Hematopoietic multipotent progenitor cell treated with erythropoietin and hydrocortisone succinate and interleukin-3 and kit ligand, for 6 days (in vitro differentiated cells): ENCODE measurements around the gene ZNF18.

ENCODE experiments used
- DNase-seq: peaks from one replicate; pipeline ENCODE4 v3.0.0-alpha.2; 2015

ZNF18 gene, protein sequence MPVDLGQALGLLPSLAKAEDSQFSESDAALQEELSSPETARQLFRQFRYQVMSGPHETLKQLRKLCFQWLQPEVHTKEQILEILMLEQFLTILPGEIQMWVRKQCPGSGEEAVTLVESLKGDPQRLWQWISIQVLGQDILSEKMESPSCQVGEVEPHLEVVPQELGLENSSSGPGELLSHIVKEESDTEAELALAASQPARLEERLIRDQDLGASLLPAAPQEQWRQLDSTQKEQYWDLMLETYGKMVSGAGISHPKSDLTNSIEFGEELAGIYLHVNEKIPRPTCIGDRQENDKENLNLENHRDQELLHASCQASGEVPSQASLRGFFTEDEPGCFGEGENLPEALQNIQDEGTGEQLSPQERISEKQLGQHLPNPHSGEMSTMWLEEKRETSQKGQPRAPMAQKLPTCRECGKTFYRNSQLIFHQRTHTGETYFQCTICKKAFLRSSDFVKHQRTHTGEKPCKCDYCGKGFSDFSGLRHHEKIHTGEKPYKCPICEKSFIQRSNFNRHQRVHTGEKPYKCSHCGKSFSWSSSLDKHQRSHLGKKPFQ

DNA sequence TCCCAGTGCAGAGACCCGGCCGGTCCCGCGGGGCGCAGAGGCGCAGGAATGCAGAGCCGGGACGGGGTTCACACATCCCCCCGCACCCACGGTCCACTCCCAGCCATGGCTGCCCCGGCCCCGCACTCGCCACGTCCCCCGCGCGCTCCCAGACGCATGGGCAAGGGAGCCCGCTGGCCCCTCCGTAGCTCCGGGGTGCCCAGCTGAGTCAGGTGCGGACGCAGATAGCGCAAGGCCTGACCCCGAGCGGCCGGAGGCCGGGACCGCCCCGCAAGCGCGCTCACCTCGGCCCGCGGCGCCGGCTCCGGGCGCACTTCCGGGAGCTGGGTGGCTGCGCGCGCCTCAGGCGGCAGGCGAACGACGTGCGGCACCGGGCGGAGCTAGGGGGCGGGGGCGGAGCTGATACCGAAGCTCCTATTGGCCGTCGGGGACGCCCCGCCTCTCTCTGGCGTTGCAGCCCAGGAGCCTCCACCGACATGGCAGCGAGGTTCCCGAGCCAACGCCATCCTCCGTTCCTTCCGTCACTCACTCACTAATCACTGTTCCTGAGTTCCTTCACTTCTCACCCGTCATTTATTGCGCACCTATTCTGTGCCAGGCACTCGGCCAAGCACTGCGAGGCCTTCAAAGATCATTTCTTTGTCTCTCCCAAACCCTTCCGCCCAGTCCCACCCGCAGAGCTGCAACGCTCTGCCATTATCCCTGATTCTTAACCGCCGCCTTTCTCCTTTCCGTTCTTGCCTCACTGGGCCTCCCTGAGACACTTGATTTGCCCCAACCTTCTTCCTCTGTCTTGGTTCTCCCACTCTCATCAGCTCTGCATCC is at the start of gene ZNF18:
TSS of gene ZNF18 (minus strand) at position 329 of the 825 bp plus-strand sequence. CDS start 4,646 bp downstream, outside the sequence.
- DNase-seq: peak; percentile 97

DNA sequence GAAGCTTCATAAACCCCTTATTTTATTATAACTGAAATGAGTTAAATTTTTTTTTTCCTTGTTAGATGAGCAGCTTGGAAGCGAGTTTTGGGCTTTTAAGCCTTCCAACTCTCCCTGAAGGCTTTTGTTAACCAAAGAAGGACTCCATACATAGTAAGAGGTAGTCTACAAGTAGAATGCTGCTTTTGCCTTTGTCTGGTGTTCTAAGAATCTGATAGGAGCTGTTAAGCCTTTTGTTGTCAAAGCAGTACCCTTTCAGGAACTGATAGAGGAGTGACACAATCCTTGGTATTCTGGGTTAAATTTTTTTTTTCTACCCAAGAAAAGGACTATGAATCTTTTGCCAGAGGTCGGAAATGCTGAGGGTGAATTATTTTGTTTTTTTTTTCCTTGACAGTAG is 49.5 kb upstream of the ZNF18 start:
- peak; percentile 66 for DNase-seq

DNA sequence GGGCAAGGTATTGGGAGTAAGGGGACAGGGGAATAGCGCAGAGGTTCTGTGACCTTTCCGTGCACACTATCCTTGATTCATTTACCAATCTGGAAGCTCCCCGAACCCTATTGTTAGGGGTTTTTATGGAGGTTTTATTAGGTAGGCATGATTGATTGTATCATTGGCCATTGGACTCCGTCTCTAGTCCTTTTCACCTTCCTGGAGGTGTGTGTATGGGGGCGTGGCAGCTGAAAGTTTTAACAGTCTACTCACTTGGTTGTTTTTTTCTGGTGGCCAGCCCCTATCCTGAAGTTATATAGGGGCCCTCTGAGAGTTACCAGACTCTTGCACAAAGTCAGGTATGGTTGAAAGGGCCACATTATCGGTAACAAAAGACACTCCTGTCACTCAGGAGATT is 46.4 kb upstream of the ZNF18 start:
- DNase-seq: no peak

DNA sequence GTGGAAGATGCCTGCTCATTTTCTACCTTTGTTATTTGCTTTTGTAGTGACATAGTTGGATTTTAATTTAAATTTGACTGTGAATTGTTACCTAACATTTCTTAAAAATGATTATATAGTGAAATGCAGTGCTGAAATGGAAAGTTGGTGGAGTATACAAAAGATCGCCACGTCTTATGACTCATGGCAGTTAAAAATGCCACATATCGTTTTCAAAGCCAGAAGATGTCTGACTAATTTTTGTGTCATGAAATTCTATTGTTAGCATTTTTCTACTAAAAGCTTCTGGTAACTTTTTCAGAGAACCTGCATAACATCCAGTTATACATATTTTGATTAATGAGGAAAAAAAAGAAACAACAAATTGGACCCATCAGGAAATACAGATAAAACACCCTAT is 44.0 kb upstream of the ZNF18 start:
- no peak for DNase-seq

DNA sequence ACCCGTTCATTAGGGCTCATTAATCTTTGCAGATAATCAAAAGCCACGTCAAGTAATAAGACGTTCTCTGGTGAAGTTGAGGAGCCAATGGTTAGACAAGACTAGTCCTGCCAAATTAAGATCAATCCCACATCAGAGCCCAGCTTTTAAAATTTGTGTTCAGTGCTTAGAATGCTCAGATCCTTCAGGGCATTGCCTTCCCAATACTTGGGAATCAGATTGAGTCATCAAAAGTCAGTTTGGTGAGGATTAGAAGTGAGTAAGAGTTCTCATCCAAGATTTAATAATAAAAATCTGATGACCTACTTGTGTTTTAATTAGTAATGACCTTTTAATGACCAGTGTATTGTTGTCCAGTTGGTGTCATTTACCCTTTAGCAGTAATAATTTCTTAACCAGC is 43.2 kb upstream of the ZNF18 start:
- DNase-seq: no peak

DNA sequence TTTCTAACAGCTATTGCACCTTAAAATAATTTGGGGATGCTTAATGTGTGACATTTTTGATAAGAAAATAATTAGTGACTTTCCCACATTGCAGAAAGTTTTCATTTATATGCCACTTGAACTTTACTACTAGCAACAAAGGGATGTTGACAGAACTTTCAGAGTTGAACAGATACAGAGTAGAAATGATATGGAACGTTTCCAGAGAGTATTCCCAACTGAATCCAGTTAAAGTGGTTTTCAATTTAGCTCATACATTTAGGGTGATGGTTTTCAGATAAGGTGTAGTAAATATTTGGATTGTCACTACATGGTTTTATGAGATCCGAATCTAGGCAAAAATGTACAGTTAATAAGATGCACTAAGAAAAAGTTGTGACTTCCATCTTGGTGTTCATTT is 40.7 kb upstream of the ZNF18 start:
- DNase-seq: no peak

DNA sequence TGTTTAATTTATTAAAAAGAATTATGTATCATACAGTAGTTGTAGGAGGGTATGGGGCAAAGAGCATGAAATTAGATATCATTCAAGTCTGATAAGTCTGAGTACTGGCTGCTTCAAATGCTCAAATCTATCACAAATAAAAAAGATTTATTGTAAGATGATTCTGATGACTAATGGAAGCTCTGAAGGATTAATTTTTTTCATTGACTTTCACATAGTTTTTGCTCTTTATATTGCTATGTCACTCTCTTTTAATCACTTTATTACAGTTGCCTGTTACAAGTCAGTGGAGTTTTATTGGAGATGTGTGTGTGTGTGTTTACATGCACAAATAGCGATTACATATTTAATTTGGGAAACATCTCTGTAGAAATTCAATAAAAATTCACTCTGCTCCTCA is 38.4 kb upstream of the ZNF18 start:
- DNase-seq: no peak

DNA sequence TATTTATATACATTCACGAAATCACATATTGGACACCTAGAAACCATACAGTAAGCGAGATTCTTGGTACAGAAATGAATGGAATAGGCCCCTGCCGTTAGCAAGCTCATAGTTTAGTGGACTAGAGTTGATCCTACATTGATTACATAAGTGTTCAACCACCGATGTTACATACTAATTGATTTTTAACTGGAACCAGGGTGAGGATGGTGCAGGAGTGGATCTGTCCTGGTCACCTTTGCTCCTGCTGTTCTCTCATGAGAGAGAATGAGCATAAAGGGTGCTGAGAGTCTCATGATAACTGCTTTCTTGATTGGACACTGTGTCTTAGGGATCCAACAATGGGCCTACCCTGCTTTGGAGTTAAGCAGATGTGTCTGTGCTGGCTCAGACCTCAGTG is 37.3 kb upstream of the ZNF18 start:
- no peak for DNase-seq

DNA sequence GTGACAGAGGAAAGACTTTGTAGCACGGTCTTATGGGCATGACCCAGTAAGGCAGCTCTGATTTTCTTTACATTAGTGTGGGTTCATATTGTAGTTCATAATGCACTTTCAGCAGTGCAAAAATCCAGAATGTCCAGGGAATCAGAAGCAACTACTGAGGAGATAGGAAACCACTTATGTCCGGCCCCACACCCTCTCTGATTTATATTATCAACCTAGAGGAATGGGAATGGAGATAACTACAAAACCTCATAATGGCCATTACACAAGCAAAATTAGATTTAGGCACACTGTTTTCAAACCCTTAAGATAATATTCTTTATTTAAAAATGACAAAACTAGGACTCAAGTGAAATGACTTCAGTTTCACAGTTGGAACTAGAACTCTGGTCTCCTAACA is 31.3 kb upstream of the ZNF18 start:
- no peak for DNase-seq

DNA sequence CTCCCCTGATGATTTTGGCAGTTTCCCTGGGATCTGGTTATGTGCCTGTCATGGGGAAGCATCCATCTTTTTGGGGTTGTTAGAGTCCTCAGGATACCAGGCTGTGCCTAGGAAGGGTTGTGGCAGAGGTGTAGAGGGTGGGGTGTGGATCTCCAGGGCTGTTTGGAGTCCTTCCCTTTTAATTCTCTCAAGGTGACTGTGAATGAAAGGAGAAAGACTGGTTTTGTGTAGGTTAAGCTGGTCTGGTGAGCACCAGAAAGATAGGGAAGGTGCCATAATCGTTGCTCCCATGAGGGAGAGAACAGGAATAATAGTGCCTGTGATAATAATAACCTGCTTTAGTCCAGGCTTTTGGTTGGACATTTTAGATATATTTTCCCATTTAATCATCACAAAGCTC is 30.4 kb upstream of the ZNF18 start:
- no peak for DNase-seq

DNA sequence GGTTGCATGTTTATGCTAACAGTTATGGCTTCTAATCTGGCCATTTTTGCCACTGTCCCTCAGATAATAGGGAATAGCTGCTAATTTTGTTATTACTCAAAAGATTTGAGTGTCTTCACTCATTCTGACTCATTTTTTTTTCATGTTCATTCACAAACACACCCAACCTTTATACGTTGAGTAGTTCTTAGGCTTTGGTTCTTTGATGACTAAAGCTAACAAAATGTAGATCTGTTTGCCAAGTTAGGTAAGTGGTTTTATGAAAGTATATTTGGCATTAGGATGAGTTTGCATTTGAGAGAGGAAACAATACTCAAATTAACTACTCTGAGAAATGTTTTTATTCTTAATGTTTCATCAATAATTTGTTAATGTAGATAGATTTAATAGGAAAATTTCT is 27.1 kb upstream of the ZNF18 start:
- no peak for DNase-seq

DNA sequence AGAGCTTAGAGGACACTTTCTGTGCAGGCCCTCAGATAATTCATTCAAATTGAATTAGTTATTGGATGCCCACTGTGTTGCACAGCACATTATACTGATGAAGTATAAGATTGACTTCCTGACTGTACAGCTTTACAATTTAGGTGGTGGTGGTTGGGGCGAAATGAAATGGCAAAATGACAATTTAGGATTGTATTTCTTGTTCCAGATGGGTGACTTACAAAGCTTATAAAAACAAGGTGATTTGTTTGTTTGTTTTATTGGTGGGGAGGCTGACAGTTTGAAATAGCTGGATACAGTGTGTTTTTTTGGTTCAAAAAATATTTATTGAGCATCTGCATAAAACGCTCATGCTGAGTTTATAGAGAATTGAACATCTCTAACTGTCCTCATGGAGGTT is 25.0 kb upstream of the ZNF18 start:
- no peak for DNase-seq

DNA sequence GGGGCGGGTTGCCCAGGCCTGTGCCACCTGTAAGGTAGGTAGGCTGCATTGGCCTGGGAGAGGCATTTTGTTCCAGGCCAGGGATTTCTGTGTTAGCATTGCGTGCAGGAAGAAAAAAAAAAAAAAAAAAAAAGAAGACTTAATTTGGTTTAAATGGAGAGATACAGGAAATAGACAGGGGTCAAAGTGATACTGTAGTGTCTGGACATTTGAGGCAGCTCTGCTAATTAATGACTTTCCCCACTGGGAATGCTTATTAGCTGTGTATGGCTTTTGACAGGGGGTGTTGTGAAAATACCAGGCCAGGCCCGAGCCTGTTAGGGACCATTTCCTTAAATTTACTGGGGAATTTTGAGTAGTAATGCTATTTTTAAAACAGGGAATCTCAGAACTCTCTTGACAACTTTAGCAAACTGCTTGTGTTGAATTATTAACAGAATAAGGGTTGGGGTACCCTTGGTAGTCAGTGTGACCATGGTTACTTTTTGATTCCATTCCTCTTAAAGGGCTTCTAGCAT is 24.4 kb upstream of the ZNF18 start:
- no peak for DNase-seq

DNA sequence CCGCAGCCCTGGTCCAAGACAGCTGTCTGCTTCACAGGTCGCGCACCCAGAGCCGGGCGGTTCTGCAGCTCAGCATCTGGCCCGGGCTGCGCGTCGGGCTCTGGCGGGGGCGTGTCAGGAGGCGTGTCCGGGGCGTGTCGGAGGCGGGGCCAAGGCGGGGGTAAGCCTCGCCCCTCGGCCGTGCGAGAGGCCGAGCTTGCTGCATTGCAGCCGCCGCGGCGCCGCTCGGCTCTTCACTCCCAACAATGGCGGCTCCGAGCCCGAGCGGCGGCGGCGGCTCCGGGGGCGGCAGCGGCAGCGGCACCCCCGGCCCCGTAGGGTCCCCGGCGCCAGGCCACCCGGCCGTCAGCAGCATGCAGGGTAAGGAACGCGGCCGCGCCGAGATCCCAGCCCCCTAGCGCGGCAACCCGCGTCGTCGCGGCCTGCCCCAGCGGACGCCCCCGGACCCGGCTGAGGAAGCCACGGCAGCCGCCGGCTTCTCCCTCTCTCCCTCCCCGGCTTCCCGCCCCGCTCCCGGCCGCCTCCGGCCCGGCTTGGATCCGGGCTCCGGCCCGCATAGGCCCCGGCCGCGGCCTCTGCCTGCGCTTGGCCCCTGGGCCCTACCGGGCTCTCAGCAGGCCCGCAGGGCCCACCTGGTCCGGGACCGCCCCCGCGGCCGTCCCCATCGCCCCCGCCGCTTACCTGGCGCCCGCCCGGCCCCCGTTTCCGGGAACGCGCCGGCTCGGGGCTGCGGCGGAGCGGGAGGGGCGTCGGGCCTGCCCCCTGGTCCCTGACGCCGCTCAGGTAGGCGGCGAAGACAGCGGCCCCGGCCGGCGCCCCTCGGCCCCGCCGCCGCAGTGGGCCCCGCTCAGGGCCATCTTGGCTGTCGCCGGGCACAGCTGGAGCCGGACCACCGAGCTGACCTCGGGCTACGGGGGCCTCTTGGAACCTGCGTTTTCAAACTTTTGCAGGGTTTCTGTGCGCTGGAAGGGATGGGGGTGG is 23.7 kb upstream of the ZNF18 start, which contains the start of gene MAP2K4:
TSS of gene MAP2K4 (plus strand) at position 236 of the 981 bp plus-strand sequence. CDS start at position 246, 10 bp downstream.
- DNase-seq: peak; percentile 90

DNA sequence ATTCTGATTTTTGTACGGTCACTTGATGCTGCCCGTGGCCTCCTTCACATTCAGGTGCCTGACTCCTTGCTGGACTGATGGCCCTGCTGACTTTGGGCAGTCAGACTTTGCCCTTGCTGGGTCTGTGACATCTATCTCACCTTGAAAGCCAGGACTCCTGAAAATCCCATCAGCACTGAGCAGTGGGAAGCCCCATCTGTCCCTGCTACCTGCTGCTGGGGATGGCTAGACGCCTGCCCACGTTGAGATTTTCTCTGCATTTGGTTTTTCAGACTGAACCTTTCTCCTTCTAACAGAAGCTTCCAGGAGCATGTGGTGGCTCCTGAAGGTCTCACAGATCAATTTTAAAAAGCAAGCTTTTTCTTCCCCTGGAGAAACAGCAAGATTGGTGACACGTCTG is 10.2 kb upstream of the ZNF18 start:
- no peak for DNase-seq

DNA sequence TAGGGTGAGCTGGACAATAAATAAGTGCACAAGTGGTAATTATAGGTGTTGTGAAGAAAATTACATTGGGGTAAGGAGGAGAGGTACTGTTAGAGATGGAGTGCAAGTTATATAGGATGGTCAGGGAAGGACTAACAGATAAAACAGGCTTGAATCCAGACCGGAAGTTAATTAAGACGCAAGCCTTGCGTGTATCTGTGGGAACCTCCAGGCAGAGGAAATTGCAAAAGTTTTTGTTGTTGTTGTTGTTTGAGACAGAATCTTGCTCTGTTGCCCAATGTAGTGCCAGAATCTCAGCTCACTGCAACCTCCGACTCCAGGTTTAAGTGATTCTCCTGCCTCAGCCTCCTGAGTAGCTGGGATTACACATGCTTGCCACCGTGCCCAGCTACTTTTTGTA is 2.4 kb upstream of the ZNF18 start:
- no peak for DNase-seq

DNA sequence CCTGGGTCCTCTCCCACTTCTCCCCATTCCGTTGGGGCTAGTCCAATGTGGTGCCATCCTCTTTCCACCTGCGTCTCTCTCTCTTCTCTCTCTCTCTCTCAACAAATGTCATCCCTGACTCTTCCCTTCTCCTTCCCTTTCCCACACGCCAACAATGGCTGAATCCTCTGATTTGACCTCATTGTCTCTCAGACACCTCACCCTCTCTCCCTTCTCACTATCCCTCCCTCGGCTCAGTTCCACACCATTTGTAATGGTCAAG is 628 bp upstream of the ZNF18 start:
- no peak for DNase-seq

DNA sequence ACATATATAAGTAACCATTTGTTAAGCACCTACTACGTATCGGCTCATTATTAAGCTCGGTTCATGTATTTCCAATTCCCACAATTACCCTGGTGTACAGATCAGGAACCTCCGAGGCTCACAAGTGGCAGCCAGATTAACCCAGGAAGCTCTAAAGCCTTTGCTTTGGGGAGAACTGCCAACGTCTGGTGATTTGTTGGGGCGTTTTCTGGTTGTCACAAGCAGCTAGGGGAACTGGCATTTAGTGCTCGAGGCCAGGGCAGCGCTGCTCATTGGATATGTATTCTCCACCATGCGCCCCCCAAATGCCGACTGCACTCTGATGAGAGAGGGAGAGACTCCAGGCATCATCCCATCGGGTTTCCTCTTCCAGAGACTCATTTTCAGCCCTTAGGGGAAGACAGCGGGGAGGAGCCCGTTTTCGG is 541 bp downstream of the ZNF18 start:
- DNase-seq: peak; percentile 91

DNA sequence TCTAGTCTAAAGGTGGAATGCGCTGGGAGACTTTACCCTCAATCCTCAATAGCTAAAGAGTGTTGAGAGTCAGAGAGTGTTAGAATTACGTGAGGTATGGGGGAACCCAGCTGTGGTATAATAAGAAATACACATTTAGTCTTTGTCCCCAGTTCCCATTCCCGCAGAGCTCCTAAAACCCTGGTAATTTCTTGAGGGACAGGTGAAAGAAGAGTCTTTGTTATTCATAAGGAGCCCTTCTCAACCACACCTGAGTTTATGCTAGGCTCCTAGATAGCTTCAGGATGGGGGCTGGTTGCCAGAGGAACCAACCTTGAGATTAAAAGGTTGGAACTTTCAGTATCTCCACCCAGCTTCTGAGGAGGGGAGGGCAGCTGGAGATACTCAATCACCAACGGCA is 5.8 kb downstream of the ZNF18 start:
- DNase-seq: no peak

DNA sequence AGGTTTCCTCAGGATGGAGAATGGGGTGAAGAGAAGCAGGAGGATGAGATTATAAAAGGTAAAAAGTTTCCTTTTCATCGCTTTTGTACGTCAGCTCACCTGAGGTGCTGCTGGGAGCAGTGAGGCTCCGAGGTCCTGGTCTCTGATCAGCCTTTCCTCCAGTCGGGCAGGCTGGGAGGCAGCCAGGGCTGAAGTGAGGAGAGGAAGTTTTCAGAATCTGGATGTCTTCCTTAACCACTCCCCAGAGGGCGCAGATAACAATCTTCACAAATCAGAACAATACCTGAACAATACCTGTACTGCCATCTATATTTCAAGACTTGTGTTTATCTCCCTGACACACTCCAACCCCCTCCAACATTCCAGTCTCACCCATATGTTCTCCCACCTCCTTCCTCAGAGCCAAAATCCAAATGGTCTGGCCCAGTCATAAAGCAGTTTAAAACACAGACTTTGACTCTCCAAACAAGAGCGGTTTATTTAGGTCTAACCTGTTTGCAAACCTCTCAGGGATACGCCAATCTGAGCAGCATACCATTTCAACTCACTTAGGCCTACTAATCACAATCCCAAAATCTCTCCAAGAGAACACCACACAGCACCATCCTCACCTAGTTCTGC is 6.8 kb downstream of the ZNF18 start:
- no peak for DNase-seq

DNA sequence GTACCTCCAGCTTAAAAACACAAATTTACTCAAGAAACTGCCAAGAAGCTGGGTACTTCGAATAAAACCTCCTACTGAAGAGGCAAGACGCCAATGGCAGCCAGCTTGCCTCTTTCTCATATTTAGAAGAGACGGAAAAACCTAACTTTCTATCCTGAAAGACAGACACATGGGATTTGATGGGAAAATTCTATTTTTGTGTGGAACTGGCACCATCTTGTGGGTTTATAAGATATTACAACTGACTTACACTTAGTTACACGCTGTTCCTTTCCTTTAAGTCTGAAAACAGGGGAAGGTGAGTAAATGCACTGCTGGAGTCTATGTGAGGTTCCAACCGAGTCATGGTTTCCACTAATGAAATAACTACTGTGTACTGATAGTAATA is 10.3 kb downstream of the ZNF18 start:
- DNase-seq: peak; percentile 43
